ENCODE data around the gene ADAMTSL2.

ADAMTSL2 gene

DNA sequence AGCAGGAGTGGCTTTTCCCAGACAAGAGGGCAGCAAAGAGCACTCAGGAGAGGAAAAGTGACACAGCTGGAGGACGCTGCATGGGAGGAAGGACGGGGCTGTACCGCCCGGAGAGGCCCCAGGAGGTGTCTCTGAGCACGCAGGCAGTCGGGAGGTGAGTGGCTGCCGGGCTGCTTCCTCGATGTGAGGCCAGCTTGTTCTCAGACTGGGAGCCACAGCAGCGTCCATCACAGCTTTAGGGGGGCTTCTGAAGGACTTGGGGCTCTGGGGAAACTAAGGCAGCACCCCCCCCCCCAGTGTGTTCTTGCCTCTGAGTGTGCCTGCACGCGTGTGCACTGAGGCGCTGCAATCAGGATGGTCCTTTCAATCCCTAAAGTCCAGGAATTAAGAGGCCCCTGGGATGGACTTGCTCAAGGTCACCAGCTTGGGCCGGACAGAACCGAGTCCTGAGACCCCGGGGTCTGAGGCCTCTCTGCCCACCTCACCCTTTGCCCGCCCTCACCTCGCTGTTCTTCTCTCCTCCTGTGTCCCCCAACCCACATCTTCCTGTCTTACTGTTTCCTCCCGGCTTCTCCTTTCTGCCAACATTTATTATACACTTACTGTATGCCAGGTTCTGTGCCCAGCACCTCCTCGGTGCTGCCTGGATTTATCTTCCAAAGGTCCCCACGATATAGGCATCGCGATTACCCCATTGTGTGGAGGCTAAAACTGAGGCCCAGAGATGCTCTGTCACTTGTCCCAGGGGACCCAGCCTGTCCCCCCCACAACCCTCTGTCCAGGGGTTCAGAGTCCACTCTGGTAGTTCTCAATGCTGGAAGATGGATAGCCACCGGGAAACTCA is 41.7 kb downstream of the ADAMTSL2 start:
- TF ChIP-seq ZFP30 (CRISPR knock-in tag; IDR thresholded peaks at IDR 0.05) (no peak), BACH2 (CRISPR knock-in tag; IDR thresholded peaks at IDR 0.05; ENCODE audit: borderline replicate concordance) (no peak), TCF4 (CRISPR knock-in tag; IDR thresholded peaks at IDR 0.05; ENCODE audit: borderline replicate concordance) (no peak), ISL1 (CRISPR knock-in tag; IDR thresholded peaks at IDR 0.05) (no peak)
- TF ChIP-seq, protein P1, sequence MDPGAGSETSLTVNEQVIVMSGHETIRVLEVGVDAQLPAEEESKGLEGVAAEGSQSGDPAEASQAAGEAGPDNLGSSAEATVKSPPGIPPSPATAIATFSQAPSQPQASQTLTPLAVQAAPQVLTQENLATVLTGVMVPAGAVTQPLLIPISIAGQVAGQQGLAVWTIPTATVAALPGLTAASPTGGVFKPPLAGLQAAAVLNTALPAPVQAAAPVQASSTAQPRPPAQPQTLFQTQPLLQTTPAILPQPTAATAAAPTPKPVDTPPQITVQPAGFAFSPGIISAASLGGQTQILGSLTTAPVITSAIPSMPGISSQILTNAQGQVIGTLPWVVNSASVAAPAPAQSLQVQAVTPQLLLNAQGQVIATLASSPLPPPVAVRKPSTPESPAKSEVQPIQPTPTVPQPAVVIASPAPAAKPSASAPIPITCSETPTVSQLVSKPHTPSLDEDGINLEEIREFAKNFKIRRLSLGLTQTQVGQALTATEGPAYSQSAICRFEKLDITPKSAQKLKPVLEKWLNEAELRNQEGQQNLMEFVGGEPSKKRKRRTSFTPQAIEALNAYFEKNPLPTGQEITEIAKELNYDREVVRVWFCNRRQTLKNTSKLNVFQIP (CRISPR knock-in tag; IDR thresholded peaks at IDR 0.05; ENCODE audit: borderline replicate concordance, low read depth) = no peak
- TF ChIP-seq, protein P2, sequence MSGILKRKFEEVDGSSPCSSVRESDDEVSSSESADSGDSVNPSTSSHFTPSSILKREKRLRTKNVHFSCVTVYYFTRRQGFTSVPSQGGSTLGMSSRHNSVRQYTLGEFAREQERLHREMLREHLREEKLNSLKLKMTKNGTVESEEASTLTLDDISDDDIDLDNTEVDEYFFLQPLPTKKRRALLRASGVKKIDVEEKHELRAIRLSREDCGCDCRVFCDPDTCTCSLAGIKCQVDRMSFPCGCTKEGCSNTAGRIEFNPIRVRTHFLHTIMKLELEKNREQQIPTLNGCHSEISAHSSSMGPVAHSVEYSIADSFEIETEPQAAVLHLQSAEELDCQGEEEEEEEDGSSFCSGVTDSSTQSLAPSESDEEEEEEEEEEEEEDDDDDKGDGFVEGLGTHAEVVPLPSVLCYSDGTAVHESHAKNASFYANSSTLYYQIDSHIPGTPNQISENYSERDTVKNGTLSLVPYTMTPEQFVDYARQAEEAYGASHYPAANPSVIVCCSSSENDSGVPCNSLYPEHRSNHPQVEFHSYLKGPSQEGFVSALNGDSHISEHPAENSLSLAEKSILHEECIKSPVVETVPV (CRISPR knock-in tag; IDR thresholded peaks at IDR 0.05) = no peak
- TF ChIP-seq, protein P3, sequence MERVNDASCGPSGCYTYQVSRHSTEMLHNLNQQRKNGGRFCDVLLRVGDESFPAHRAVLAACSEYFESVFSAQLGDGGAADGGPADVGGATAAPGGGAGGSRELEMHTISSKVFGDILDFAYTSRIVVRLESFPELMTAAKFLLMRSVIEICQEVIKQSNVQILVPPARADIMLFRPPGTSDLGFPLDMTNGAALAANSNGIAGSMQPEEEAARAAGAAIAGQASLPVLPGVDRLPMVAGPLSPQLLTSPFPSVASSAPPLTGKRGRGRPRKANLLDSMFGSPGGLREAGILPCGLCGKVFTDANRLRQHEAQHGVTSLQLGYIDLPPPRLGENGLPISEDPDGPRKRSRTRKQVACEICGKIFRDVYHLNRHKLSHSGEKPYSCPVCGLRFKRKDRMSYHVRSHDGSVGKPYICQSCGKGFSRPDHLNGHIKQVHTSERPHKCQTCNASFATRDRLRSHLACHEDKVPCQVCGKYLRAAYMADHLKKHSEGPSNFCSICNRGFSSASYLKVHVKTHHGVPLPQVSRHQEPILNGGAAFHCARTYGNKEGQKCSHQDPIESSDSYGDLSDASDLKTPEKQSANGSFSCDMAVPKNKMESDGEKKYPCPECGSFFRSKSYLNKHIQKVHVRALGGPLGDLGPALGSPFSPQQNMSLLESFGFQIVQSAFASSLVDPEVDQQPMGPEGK (CRISPR knock-in tag; IDR thresholded peaks at IDR 0.05; ENCODE audit: borderline replicate concordance) = no peak
- no peak for ATAC-seq

DNA sequence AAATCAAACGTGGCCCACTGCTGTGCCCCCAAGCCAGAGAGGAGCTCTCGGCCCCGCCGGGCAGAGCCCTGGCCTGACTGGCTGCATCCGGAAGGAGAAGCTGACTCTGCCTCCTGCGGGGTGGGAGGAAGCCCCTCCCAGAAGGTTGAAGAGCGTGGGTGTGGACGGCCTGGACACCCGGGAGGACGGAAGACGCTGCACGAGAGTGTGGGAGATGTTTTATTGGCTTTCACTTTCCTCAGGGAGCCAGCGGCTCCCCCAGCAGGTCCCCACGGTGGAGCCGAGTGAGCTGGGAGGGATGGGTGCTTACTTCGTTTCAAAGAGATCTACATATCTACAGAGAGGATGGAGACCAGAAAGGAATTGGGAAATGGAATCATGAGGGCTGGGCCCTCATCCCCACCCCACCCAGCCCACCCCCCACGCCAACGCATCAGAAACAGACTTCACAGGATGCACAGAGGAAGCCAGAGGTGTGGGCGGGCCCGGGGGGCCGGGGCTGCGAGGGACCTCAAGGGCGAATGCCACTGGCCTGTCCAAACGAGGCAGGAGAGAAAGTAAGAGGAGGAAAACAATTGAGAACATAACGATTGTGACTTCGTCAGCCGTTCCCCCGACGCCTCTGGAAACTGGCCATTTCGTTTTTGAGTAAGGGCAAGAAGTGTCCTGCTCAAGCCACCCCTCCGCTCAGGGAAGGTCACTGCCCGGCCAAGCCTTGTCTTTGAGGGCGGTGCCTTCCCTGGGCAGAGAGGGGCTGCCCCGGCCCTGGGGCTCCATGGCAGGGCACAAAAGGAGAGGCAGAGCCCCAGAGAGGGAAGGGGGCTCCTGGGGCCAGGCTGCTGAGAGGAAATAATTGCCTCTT is 42.6 kb downstream of the ADAMTSL2 start:
- TF ChIP-seq ZNF8 (CRISPR knock-in tag; IDR thresholded peaks at IDR 0.05) (no peak), ARNTL (CRISPR knock-in tag; IDR thresholded peaks at IDR 0.05; ENCODE audit: borderline replicate concordance, low read depth) (no peak), PPARA (CRISPR knock-in tag; IDR thresholded peaks at IDR 0.05; ENCODE audit: borderline replicate concordance) (no peak), OSR1 (CRISPR knock-in tag; IDR thresholded peaks at IDR 0.05) (no peak), TOX (CRISPR knock-in tag; IDR thresholded peaks at IDR 0.05; ENCODE audit: borderline replicate concordance) (no peak), ZFP3 (CRISPR knock-in tag; IDR thresholded peaks at IDR 0.05) (no peak), GLIS3 (CRISPR knock-in tag; IDR thresholded peaks at IDR 0.05) (no peak), ISL1 (CRISPR knock-in tag; IDR thresholded peaks at IDR 0.05) (no peak), TCF4 (CRISPR knock-in tag; IDR thresholded peaks at IDR 0.05; ENCODE audit: borderline replicate concordance) (no peak)
- TF ChIP-seq, protein P1 (CRISPR knock-in tag; IDR thresholded peaks at IDR 0.05; ENCODE audit: borderline replicate concordance, low read depth) = no peak
- TF ChIP-seq, protein P2 (CRISPR knock-in tag; IDR thresholded peaks at IDR 0.05) = no peak
- ATAC-seq = no peak

DNA sequence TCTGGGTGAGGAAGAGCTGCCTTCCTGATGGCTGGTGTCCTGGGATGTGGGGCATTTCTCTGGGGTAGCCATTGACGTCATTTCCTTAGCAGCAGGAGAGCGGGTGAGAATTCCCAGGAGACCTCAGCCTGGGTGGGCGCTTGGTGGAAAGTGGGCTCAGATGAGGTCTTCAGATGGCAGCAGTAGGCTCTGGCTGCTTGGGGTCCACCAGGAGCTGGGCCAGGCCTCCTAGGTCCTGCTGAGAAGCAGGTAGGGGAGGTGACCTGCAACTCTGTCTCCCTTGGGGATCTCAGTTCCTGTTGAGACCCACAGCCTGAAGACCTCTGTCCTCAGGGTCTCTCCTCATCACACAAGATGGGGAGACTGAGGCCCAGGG is 43.2 kb downstream of the ADAMTSL2 start:
- TF ChIP-seq ZNF8 (CRISPR knock-in tag; IDR thresholded peaks at IDR 0.05) = no peak
- no peak for TF ChIP-seq ISL1 (CRISPR knock-in tag; IDR thresholded peaks at IDR 0.05)
- no peak for ATAC-seq
